GM23338 (cell line): ENCODE measurements around the gene KCNJ16. TPM values are rescaled to one million over a fixed set of nuclear protein-coding genes. Genes with fewer than 3 reads are reported as not detected.

ENCODE experiments used
- ATAC-seq: fragments of 200-7000 bp; cut with Tn5 transposase; 3 replicates; pipeline ENCODE4 v1.9.1; 2020
- DNase-seq: peaks from one replicate; pipeline ENCODE4 v3.0.0-alpha.2; 2015; ENCODE audit warnings: low spot score
- H2AFZ ChIP-seq: fragments of 200-600 bp; sonication (generic); 2 replicates; pipeline ENCODE4 v1.8.0; 2016; ENCODE audit warnings: antibody characterized with exemption, mild to moderate bottlenecking, moderate library complexity
- H3F3A ChIP-seq: fragments of 200-600 bp; sonication (generic); replicated peaks from 2 replicates; pipeline ENCODE4 v1.8.0; 2017; ENCODE audit warnings: antibody characterized with exemption, mixed run types, low read depth
- H3K27ac ChIP-seq: fragments of 200-600 bp; sonication (generic); 2 replicates; pipeline ENCODE4 v1.6.1; 2016; ENCODE audit warnings: low read depth
- H3K27me3 ChIP-seq: fragments of 200-600 bp; sonication (generic); 2 replicates; pipeline ENCODE4 v1.8.0; 2016; ENCODE audit warnings: mild to moderate bottlenecking, mixed run types, moderate library complexity; ENCODE audit not compliant: insufficient read depth
- H3K36me3 ChIP-seq: fragments of 200-600 bp; sonication (generic); 2 replicates; pipeline ENCODE4 v1.8.0; 2016; ENCODE audit warnings: mild to moderate bottlenecking; ENCODE audit not compliant: insufficient read depth
- H3K4me1 ChIP-seq: fragments of 200-600 bp; sonication (generic); 2 replicates; pipeline ENCODE4 v1.8.0; 2016; ENCODE audit warnings: mild to moderate bottlenecking, moderate library complexity; ENCODE audit not compliant: insufficient read depth
- H3K4me2 ChIP-seq: fragments of 200-600 bp; sonication (generic); 2 replicates; pipeline ENCODE4 v1.7.1; 2017; ENCODE audit warnings: mixed run types
- H3K4me3 ChIP-seq: fragments of 200-600 bp; sonication (generic); 2 replicates; pipeline ENCODE4 v1.6.1; 2016; ENCODE audit warnings: mixed run types
- H3K79me2 ChIP-seq: fragments of 200-600 bp; sonication (generic); replicated peaks from 2 replicates; pipeline ENCODE4 v1.8.0; 2017; ENCODE audit warnings: mild to moderate bottlenecking; ENCODE audit not compliant: insufficient read depth
- H3K9me2 ChIP-seq: fragments of 200-600 bp; sonication (generic); 2 replicates; pipeline ENCODE4 v1.8.0; 2017; ENCODE audit not compliant: insufficient read depth
- H4K20me1 ChIP-seq: fragments of 200-600 bp; sonication (generic); replicated peaks from 2 replicates; pipeline ENCODE4 v1.8.0; 2017; ENCODE audit warnings: mild to moderate bottlenecking; ENCODE audit not compliant: insufficient read depth
- H3K27ac Mint-ChIP-seq: 2 replicates; pipeline ENCODE4 v1.8.0; 2020; ENCODE audit warnings: inconsistent platforms, mild to moderate bottlenecking, moderate library complexity, mixed read lengths
- H3K27me3 Mint-ChIP-seq: 3 replicates; pipeline ENCODE4 v1.8.0; 2022; ENCODE audit warnings: low read depth, mild to moderate bottlenecking, moderate library complexity, mixed read lengths, inconsistent platforms; ENCODE audit not compliant: insufficient read depth, poor library complexity
- H3K36me3 Mint-ChIP-seq: 3 replicates; pipeline ENCODE4 v1.8.0; 2021; ENCODE audit warnings: low read depth, mild to moderate bottlenecking, inconsistent platforms, moderate library complexity, mixed read lengths
- H3K4me1 Mint-ChIP-seq: 3 replicates; pipeline ENCODE4 v1.8.0; 2020; ENCODE audit warnings: mild to moderate bottlenecking, inconsistent platforms, mixed read lengths
- H3K4me3 Mint-ChIP-seq: 3 replicates; pipeline ENCODE4 v1.8.0; 2021; ENCODE audit warnings: moderate library complexity, mild to moderate bottlenecking, inconsistent platforms, mixed read lengths
- H3K9me3 Mint-ChIP-seq: 3 replicates; pipeline ENCODE4 v1.8.0; 2020; ENCODE audit warnings: moderate library complexity, mild to moderate bottlenecking, inconsistent platforms, mixed read lengths
- CREB1 ChIP-seq: fragments of 250-450 bp; sonication (Bioruptor Pico); IDR thresholded peaks from 2 replicates; pipeline ENCODE4 v1.5.0; 2020; ENCODE audit warnings: low read depth, mild to moderate bottlenecking, moderate library complexity
- EZH2 ChIP-seq: fragments of 200-600 bp; sonication (generic); IDR thresholded peaks from one replicate; pipeline ENCODE4 v1.8.0; 2017; ENCODE audit warnings: antibody characterized with exemption, mild to moderate bottlenecking, low read depth; ENCODE audit not compliant: unreplicated experiment
- EZH2phosphoT487 ChIP-seq: fragments of 200-600 bp; sonication (generic); IDR thresholded peaks from one replicate; pipeline ENCODE4 v1.8.1; 2018; ENCODE audit warnings: antibody characterized with exemption; ENCODE audit not compliant: unreplicated experiment
- JUNB ChIP-seq: IDR thresholded peaks from one replicate; pipeline ENCODE4 v1.6.1; 2016; ENCODE audit warnings: antibody characterized with exemption; ENCODE audit not compliant: unreplicated experiment
- POLR2AphosphoS5 ChIP-seq: IDR thresholded peaks from 2 replicates; pipeline ENCODE4 v1.6.1; 2016; ENCODE audit warnings: antibody characterized with exemption, low read depth
- STAT1 ChIP-seq: IDR thresholded peaks from one replicate; pipeline ENCODE4 v1.6.1; 2016; ENCODE audit warnings: antibody characterized with exemption; ENCODE audit not compliant: unreplicated experiment
- ZNF114 ChIP-seq: fragments of 250-450 bp; sonication (Bioruptor Pico); IDR thresholded peaks from 2 replicates; pipeline ENCODE4 v1.5.0; 2020; ENCODE audit warnings: mild to moderate bottlenecking, moderate library complexity
- ZNF331 ChIP-seq: fragments of 250-450 bp; sonication (Bioruptor Pico); IDR thresholded peaks from 2 replicates; pipeline ENCODE4 v1.5.0; 2020; ENCODE audit warnings: low read depth, mild to moderate bottlenecking, moderate library complexity
- polyA plus RNA-seq: library from polyadenylated mRNA; unstranded; fragments of >200 nt; fragmentation: Nextera tagmentation; extraction: Ambion mirVana; gene quantifications from 2 replicates; pipeline ENCODE4 v1.2.1, GENCODE V29; 2016
- total RNA-seq: library from RNA; depleted of rRNA; stranded (reverse); fragments of >200 nt; shearing (Covaris generic); gene quantifications from 2 replicates; pipeline ENCODE4 v1.2.3, GENCODE V29; 2014
- TF ChIP-seq, protein P1 (sequence below): fragments of 250-450 bp; sonication (Bioruptor Pico); IDR thresholded peaks from 2 replicates; pipeline ENCODE4 v1.5.0; 2020; ENCODE audit warnings: mild to moderate bottlenecking, moderate library complexity
- TF ChIP-seq, protein P2 (sequence below): IDR thresholded peaks from one replicate; pipeline ENCODE4 v1.6.1; 2018; ENCODE audit warnings: antibody characterized with exemption; ENCODE audit not compliant: unreplicated experiment
- TF ChIP-seq, protein P3 (sequence below), 2 experiments: fragments of 200-600 bp in 1 of 2; sonication (generic) in 1 of 2; conservative IDR thresholded peaks; 2 replicates each; pipeline versions ENCODE4 v1.5.1 to v1.6.1; 2016 to 2017; ENCODE audit warnings: antibody characterized with exemption in 2 of 2, low read depth in 2 of 2, mild to moderate bottlenecking in 2 of 2, moderate library complexity in 1 of 2
- TF ChIP-seq, protein P4 (sequence below): IDR thresholded peaks from 2 replicates; pipeline ENCODE4 v1.6.1; 2016; ENCODE audit warnings: antibody characterized with exemption

Gene KCNJ16
- total and polyA plus RNA-seq, 2 experiments from 2014 or later, result not detected

DNA sequence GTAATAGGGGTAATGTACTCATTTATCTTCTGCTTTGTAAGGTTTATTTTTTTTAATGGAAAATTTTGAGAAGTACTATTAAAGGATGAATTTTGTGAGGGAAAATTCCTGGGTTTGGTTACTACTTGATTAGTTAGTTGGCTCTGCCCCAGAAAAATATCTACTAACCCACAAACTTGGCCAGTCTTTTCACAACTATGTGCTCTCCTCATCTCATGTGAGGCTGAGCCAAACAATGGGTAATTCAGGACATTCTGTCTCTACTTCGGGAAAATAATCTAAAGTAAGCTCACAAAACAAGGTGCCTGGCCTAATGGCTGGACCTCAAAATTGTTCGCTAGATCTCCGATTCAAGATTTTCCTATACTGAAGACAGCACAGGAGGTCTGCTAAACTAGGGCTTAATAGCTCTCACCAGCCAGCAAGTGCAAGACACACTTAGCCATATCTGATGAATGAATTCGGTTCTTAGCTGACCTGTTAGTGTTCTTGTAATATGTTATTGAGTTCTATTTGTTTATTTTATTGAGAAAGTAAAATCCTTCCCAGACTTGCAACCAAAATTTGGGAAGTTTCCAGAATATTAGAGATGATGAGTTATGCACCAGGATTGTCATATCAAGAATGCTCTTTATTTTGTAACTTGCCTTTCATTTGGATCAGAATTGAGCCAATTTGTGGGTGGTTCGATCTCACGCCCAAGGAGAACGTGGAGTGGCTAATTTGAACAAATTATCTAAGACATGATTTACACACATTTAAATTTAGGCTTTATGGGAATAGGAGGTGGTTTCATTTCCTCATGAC lies 5.7 kb downstream of the KCNJ16 start:
- TF ChIP-seq, protein P1, sequence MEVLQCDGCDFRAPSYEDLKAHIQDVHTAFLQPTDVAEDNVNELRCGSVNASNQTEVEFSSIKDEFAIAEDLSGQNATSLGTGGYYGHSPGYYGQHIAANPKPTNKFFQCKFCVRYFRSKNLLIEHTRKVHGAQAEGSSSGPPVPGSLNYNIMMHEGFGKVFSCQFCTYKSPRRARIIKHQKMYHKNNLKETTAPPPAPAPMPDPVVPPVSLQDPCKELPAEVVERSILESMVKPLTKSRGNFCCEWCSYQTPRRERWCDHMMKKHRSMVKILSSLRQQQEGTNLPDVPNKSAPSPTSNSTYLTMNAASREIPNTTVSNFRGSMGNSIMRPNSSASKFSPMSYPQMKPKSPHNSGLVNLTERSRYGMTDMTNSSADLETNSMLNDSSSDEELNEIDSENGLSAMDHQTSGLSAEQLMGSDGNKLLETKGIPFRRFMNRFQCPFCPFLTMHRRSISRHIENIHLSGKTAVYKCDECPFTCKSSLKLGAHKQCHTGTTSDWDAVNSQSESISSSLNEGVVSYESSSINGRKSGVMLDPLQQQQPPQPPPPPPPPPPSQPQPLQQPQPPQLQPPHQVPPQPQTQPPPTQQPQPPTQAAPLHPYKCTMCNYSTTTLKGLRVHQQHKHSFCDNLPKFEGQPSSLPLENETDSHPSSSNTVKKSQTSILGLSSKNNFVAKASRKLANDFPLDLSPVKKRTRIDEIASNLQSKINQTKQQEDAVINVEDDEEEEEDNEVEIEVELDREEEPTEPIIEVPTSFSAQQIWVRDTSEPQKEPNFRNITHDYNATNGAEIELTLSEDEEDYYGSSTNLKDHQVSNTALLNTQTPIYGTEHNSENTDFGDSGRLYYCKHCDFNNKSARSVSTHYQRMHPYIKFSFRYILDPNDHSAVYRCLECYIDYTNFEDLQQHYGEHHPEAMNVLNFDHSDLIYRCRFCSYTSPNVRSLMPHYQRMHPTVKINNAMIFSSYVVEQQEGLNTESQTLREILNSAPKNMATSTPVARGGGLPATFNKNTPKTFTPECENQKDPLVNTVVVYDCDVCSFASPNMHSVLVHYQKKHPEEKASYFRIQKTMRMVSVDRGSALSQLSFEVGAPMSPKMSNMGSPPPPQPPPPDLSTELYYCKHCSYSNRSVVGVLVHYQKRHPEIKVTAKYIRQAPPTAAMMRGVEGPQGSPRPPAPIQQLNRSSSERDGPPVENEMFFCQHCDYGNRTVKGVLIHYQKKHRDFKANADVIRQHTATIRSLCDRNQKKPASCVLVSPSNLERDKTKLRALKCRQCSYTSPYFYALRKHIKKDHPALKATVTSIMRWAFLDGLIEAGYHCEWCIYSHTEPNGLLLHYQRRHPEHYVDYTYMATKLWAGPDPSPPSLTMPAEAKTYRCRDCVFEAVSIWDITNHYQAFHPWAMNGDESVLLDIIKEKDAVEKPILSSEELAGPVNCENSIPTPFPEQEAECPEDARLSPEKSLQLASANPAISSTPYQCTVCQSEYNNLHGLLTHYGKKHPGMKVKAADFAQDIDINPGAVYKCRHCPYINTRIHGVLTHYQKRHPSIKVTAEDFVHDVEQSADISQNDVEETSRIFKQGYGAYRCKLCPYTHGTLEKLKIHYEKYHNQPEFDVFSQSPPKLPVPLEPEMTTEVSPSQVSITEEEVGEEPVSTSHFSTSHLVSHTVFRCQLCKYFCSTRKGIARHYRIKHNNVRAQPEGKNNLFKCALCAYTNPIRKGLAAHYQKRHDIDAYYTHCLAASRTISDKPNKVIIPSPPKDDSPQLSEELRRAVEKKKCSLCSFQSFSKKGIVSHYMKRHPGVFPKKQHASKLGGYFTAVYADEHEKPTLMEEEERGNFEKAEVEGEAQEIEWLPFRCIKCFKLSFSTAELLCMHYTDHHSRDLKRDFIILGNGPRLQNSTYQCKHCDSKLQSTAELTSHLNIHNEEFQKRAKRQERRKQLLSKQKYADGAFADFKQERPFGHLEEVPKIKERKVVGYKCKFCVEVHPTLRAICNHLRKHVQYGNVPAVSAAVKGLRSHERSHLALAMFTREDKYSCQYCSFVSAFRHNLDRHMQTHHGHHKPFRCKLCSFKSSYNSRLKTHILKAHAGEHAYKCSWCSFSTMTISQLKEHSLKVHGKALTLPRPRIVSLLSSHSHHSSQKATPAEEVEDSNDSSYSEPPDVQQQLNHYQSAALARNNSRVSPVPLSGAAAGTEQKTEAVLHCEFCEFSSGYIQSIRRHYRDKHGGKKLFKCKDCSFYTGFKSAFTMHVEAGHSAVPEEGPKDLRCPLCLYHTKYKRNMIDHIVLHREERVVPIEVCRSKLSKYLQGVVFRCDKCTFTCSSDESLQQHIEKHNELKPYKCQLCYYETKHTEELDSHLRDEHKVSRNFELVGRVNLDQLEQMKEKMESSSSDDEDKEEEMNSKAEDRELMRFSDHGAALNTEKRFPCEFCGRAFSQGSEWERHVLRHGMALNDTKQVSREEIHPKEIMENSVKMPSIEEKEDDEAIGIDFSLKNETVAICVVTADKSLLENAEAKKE, result no peak
- no peak for TF ChIP-seq JUNB
- no peak for TF ChIP-seq ZNF114
- TF ChIP-seq, protein P2, sequence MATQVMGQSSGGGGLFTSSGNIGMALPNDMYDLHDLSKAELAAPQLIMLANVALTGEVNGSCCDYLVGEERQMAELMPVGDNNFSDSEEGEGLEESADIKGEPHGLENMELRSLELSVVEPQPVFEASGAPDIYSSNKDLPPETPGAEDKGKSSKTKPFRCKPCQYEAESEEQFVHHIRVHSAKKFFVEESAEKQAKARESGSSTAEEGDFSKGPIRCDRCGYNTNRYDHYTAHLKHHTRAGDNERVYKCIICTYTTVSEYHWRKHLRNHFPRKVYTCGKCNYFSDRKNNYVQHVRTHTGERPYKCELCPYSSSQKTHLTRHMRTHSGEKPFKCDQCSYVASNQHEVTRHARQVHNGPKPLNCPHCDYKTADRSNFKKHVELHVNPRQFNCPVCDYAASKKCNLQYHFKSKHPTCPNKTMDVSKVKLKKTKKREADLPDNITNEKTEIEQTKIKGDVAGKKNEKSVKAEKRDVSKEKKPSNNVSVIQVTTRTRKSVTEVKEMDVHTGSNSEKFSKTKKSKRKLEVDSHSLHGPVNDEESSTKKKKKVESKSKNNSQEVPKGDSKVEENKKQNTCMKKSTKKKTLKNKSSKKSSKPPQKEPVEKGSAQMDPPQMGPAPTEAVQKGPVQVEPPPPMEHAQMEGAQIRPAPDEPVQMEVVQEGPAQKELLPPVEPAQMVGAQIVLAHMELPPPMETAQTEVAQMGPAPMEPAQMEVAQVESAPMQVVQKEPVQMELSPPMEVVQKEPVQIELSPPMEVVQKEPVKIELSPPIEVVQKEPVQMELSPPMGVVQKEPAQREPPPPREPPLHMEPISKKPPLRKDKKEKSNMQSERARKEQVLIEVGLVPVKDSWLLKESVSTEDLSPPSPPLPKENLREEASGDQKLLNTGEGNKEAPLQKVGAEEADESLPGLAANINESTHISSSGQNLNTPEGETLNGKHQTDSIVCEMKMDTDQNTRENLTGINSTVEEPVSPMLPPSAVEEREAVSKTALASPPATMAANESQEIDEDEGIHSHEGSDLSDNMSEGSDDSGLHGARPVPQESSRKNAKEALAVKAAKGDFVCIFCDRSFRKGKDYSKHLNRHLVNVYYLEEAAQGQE, result no peak
- no peak for TF ChIP-seq CREB1 (CRISPR knock-in tag)
- TF ChIP-seq, protein P3, sequence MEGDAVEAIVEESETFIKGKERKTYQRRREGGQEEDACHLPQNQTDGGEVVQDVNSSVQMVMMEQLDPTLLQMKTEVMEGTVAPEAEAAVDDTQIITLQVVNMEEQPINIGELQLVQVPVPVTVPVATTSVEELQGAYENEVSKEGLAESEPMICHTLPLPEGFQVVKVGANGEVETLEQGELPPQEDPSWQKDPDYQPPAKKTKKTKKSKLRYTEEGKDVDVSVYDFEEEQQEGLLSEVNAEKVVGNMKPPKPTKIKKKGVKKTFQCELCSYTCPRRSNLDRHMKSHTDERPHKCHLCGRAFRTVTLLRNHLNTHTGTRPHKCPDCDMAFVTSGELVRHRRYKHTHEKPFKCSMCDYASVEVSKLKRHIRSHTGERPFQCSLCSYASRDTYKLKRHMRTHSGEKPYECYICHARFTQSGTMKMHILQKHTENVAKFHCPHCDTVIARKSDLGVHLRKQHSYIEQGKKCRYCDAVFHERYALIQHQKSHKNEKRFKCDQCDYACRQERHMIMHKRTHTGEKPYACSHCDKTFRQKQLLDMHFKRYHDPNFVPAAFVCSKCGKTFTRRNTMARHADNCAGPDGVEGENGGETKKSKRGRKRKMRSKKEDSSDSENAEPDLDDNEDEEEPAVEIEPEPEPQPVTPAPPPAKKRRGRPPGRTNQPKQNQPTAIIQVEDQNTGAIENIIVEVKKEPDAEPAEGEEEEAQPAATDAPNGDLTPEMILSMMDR (conservative IDR thresholded peaks at IDR 0.05; ENCODE audit: low read depth in 2 of 2), result no peak
- no peak for TF ChIP-seq EZH2
- no peak for TF ChIP-seq POLR2AphosphoS5
- TF ChIP-seq, protein P4, sequence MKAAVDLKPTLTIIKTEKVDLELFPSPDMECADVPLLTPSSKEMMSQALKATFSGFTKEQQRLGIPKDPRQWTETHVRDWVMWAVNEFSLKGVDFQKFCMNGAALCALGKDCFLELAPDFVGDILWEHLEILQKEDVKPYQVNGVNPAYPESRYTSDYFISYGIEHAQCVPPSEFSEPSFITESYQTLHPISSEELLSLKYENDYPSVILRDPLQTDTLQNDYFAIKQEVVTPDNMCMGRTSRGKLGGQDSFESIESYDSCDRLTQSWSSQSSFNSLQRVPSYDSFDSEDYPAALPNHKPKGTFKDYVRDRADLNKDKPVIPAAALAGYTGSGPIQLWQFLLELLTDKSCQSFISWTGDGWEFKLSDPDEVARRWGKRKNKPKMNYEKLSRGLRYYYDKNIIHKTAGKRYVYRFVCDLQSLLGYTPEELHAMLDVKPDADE, result no peak
- TF ChIP-seq ZNF331, result no peak
- TF ChIP-seq STAT1, result no peak
- no peak for TF ChIP-seq EZH2phosphoT487
- H3K79me2 ChIP-seq, result no peaks in the 10 kb centered on the region
- ATAC-seq (no peak), DNase-seq (no peak)
- H3K27ac ChIP-seq, result no peak overlapping the region
- no peaks in the 10 kb centered on the region for H3K36me3 ChIP-seq
- Mint-ChIP-seq H3K4me3 (no peak overlapping the region), H3K9me3 (no peaks in the 10 kb centered on the region), H3K27me3 (no peaks in the 10 kb centered on the region), H3K36me3 (no peaks in the 10 kb centered on the region), H3K27ac (no peak overlapping the region), H3K4me1 (no peaks in the 10 kb centered on the region)
- no peaks in the 10 kb centered on the region for H3K4me1 ChIP-seq
- H2AFZ ChIP-seq, result no peak overlapping the region
- H4K20me1 ChIP-seq, result no peaks in the 10 kb centered on the region
- H3K9me2 ChIP-seq, result no peaks in the 10 kb centered on the region
- no peak overlapping the region for H3K4me3 ChIP-seq
- no peaks in the 10 kb centered on the region for H3F3A ChIP-seq
- H3K27me3 ChIP-seq, result no peaks in the 10 kb centered on the region
- no peak overlapping the region for H3K4me2 ChIP-seq
